ENCODE measurements around the gene MCF2L.

The MCF2L gene

GRCh38 chr13:113049521-113049941 is 80.5 kb downstream of the MCF2L start:
- H3K4me3 ChIP-seq (ENCODE audit: low read depth, low read length): no peak overlapping the region
- TF ChIP-seq CTCF (conservative IDR thresholded peaks at IDR 0.05; ENCODE audit: low read depth, low read length): no peak
- no peak for DNase-seq (ENCODE audit: low read depth)

- no peak for DNase-seq (ENCODE audit: low read depth)
These were observed 81.0 kb downstream of the MCF2L start for GRCh38 chr13:113049981-113050380.

GRCh38 chr13:113050734-113051431 is 81.9 kb downstream of the MCF2L start:
- no peak overlapping the region for H3K4me3 ChIP-seq (ENCODE audit: low read depth, low read length)
- DNase-seq (ENCODE audit: low read depth): no peak
- TF ChIP-seq CTCF (conservative IDR thresholded peaks at IDR 0.05; ENCODE audit: low read depth, low read length): no peak

More at GRCh38 chr13:113049981-113050380, 81.0 kb downstream of the MCF2L start:
- no peak for TF ChIP-seq CTCF (conservative IDR thresholded peaks at IDR 0.05; ENCODE audit: low read depth, low read length)
- H3K4me3 ChIP-seq (ENCODE audit: low read depth, low read length): no peak overlapping the region

- TF ChIP-seq CTCF (conservative IDR thresholded peaks at IDR 0.05; ENCODE audit: low read depth, low read length): no peak
- H3K4me3 ChIP-seq (ENCODE audit: low read depth, low read length): no peak overlapping the region
- no peak for DNase-seq (ENCODE audit: low read depth)
These were observed 82.6 kb downstream of the MCF2L start for GRCh38 chr13:113051641-113052040.

GRCh38 chr13:113052206-113052605 is 83.2 kb downstream of the MCF2L start:
- no peak for TF ChIP-seq CTCF (conservative IDR thresholded peaks at IDR 0.05; ENCODE audit: low read depth, low read length)
- no peak overlapping the region for H3K4me3 ChIP-seq (ENCODE audit: low read depth, low read length)

GRCh38 chr13:113052971-113053370 is 84.0 kb downstream of the MCF2L start:
- H3K4me3 ChIP-seq (ENCODE audit: low read depth, low read length): no peak overlapping the region
- no peak for DNase-seq (ENCODE audit: low read depth)
- TF ChIP-seq CTCF (conservative IDR thresholded peaks at IDR 0.05; ENCODE audit: low read depth, low read length): no peak

More at GRCh38 chr13:113052206-113052605, 83.2 kb downstream of the MCF2L start:
- DNase-seq (ENCODE audit: low read depth): no peak

GRCh38 chr13:113053376-113053775 is 84.4 kb downstream of the MCF2L start:
- no peak for DNase-seq (ENCODE audit: low read depth)
- H3K4me3 ChIP-seq (ENCODE audit: low read depth, low read length): no peak overlapping the region
- no peak for TF ChIP-seq CTCF (conservative IDR thresholded peaks at IDR 0.05; ENCODE audit: low read depth, low read length)
